Lung (tissue), 12 donors: Measurements from ENCODE around the gene NCAM1. TPM values are rescaled to one million over a fixed set of nuclear protein-coding genes. Genes with fewer than 3 reads are reported as not detected.

ENCODE experiments used
- ATAC-seq: fragments of 200-7000 bp; cut with Tn5 transposase; one replicate; pipeline ENCODE4 v1.9.1; 2020; ENCODE audit warnings: moderate number of reproducible peaks; ENCODE audit not compliant: insufficient read depth, low FRiP score
- DNase-seq, 3 donors: peaks; one replicate each; pipeline ENCODE4 v3.0.0-alpha.2; 2013 to 2017
- H3K27ac ChIP-seq, 2 donors: one replicate each; pipeline ENCODE4 v1.5.1; 2013; ENCODE audit warnings: mild to moderate bottlenecking in 2 of 2, moderate library complexity in 2 of 2, control low read depth in 1 of 2, inconsistent platforms in 1 of 2, low read depth in 1 of 2, low read length in 1 of 2
- H3K27me3 ChIP-seq, 3 donors: one replicate each; pipeline ENCODE4 v1.5.1; 2013; ENCODE audit warnings: low read length in 2 of 3; ENCODE audit not compliant: control insufficient read depth in 3 of 3, insufficient read depth in 3 of 3
- H3K36me3 ChIP-seq, 4 donors: one replicate each; pipeline ENCODE4 v1.5.1; 2013; ENCODE audit warnings: low read length in 4 of 4, mild to moderate bottlenecking in 1 of 4, moderate library complexity in 1 of 4; ENCODE audit not compliant: control insufficient read depth in 4 of 4, insufficient read depth in 4 of 4
- H3K4me1 ChIP-seq, 5 donors: one replicate each; pipeline ENCODE4 v1.5.1; 2013; ENCODE audit warnings: low read length in 5 of 5, mild to moderate bottlenecking in 2 of 5, moderate library complexity in 1 of 5; ENCODE audit not compliant: control insufficient read depth in 5 of 5, insufficient read depth in 5 of 5
- H3K4me3 ChIP-seq: one replicate; pipeline ENCODE4 v1.5.1; 2013; ENCODE audit warnings: mild to moderate bottlenecking, control low read depth, moderate library complexity
- H3K9ac ChIP-seq, 2 donors: one replicate each; pipeline ENCODE4 v1.5.1; 2013; ENCODE audit warnings: low read length in 2 of 2, control low read depth in 1 of 2; ENCODE audit not compliant: insufficient read depth in 1 of 2
- H3K9me3 ChIP-seq, 4 donors: one replicate each; pipeline ENCODE4 v1.5.1; 2013; ENCODE audit warnings: low read length in 3 of 4, mild to moderate bottlenecking in 1 of 4, moderate library complexity in 1 of 4; ENCODE audit not compliant: control insufficient read depth in 4 of 4, insufficient read depth in 3 of 4
- WGBS, 2 donors: extraction: QIAGEN DNeasy Blood & Tissue Kit; methylation state at CpG; one replicate each; pipeline ENCODE4 v1.1.7; 2013; 5-methylcytosine and 5-hydroxymethylcytosine counted together
- polyA plus RNA-seq, 2 donors: library from polyadenylated mRNA; stranded (reverse); fragments of 200-250 nt; gene quantifications; one replicate each; pipeline ENCODE4 v1.2.1, GENCODE V29; 2013
- total RNA-seq, 2 donors: library from RNA; depleted of rRNA in 1 of 2; stranded (reverse); fragments of >200 nt in 1 of 2; gene quantifications; one replicate each; pipeline ENCODE4 v1.2.1, GENCODE V29; 2014 to 2021
- TF ChIP-seq, protein P1 (sequence below): IDR thresholded peaks from 2 replicates; pipeline ENCODE4 v1.5.1; 2012; ENCODE audit warnings: mild to moderate bottlenecking; ENCODE audit errors: control extremely low read depth, extremely low read depth
- donor health status: control.
- donor health status: control.
- donor health status: Bipolar disorder and iron deficiency.
- donor health status: healthy.
- donor health status: DM: yes; HTN: yes; CAD: no.

NCAM1 gene
- total and polyA plus RNA-seq, 4 donors, result 0.28 to 36.5 (median 2.4) TPM

DNA sequence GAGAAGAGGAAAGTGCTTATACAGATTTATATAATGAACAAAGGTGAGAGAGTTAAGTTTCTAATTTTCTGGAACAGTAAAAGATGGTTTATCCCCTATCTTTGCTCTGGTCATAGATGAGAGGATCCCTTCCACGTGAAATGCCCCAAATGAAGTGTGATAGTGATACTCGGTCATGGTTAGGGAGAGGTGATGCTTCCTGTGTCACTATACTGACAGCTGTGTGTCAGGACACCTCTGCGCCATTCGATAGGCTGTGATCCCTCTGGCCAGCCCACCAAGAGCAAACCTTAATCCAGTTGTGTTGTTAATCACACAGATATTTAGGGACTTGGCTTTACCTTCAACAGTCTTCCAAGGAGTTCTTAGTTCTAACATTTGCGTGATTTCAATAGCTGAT lies 57.7 kb downstream of the NCAM1 start:
- no peaks in the 10 kb centered on the region for H3K27me3 ChIP-seq
- WGBS, 2 donors, result 82 to 83% methylated on average over 5 of the region's 5 CpGs
- no peaks in the 10 kb centered on the region for H3K36me3 ChIP-seq
- DNase-seq (no peak), ATAC-seq (no peak)
- H3K9ac ChIP-seq, result no peak overlapping the region
- peaks cover 0 to 1% (median 0%) of the 10 kb centered on the region in 4 donors for H3K9me3 ChIP-seq
- H3K27ac ChIP-seq, result no peak overlapping the region
- no peak overlapping the region for H3K4me3 ChIP-seq
- TF ChIP-seq, protein P1, sequence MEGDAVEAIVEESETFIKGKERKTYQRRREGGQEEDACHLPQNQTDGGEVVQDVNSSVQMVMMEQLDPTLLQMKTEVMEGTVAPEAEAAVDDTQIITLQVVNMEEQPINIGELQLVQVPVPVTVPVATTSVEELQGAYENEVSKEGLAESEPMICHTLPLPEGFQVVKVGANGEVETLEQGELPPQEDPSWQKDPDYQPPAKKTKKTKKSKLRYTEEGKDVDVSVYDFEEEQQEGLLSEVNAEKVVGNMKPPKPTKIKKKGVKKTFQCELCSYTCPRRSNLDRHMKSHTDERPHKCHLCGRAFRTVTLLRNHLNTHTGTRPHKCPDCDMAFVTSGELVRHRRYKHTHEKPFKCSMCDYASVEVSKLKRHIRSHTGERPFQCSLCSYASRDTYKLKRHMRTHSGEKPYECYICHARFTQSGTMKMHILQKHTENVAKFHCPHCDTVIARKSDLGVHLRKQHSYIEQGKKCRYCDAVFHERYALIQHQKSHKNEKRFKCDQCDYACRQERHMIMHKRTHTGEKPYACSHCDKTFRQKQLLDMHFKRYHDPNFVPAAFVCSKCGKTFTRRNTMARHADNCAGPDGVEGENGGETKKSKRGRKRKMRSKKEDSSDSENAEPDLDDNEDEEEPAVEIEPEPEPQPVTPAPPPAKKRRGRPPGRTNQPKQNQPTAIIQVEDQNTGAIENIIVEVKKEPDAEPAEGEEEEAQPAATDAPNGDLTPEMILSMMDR, result no peak
- H3K4me1 ChIP-seq, result peaks cover 0 to 30% (median 3%) of the 10 kb centered on the region in 5 donors

DNA sequence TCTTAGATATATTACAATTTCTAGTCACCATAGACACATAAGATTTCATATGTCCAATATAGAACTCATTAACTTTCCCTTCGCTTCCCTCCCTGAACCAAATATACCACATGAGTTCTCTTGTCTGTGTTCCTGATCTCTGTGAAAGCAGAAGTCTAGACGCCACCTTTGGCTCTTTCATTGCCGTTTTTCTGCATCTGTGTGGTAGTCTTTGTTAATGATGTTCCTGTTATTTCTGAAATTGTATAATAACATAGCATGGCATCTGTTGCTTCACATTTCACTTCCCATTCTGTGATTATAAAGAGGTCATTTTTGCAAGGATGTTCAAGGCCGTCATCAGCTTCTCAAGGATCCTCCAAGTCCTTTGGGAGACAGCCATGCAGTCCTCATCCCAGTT lies 58.5 kb downstream of the NCAM1 start:
- peaks cover 0 to 22% (median 3%) of the 10 kb centered on the region in 5 donors for H3K4me1 ChIP-seq
- H3K27me3 ChIP-seq, result no peaks in the 10 kb centered on the region
- TF ChIP-seq, protein P1, result no peak
- peaks cover 0 to 1% (median 0%) of the 10 kb centered on the region in 4 donors for H3K9me3 ChIP-seq
- ATAC-seq (no peak), DNase-seq (no peak)
- H3K4me3 ChIP-seq, result no peak overlapping the region
- no peaks in the 10 kb centered on the region for H3K36me3 ChIP-seq
- no peak overlapping the region for H3K27ac ChIP-seq
- 64 to 72% methylated on average over 4 of the region's 4 CpGs for WGBS, 2 donors
- H3K9ac ChIP-seq, result no peak overlapping the region

DNA sequence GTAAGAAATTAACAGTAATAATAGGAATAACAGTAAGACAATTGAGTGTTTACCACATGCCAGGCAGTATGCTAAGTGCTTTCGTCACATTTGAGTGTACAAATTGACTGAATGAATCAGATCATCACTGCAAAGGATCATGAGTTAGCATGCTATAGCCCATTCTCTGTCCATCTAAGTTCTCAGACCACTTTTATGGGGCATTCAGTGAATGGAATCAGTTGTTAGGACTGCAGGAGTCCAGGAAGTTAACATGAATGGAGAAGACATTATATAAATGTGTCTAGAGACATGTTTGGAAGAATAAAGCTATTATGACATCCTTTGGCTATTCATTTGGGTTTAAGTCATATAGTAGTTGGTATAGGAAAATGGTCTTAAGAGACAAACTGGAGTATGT lies 59.9 kb downstream of the NCAM1 start:
- H3K27ac ChIP-seq, result no peak overlapping the region
- H3K4me1 ChIP-seq, result peaks cover 0 to 18% (median 0%) of the 10 kb centered on the region in 5 donors
- ATAC-seq, result no peak

More for the DNA sequence above, 59.9 kb downstream of the NCAM1 start:
- 83 to 89% methylated on average over 1 of the region's 1 CpG for WGBS, 2 donors
- H3K9me3 ChIP-seq, result no peaks in the 10 kb centered on the region
- no peak for DNase-seq
- no peaks in the 10 kb centered on the region for H3K27me3 ChIP-seq
- no peaks in the 10 kb centered on the region for H3K36me3 ChIP-seq
- no peak overlapping the region for H3K4me3 ChIP-seq
- no peak overlapping the region for H3K9ac ChIP-seq
- TF ChIP-seq, protein P1, result no peak
